ENCODE results near the gene PPP1R14D. TPM values are rescaled to one million over a fixed set of nuclear protein-coding genes. Genes with fewer than 3 reads are reported as not detected.

Gene PPP1R14D
- polyA plus RNA-seq, 1 donor from 2014 or later: not detected

GRCh38 chr15:40825661-40826422, 2.7 kb downstream of the PPP1R14D start:
- TF ChIP-seq POLR2AphosphoS5 (IDR thresholded peaks at IDR 0.05) (no peak), MXI1 (conservative IDR thresholded peaks at IDR 0.05; ENCODE audit: poor library complexity, severe bottlenecking) (no peak), REST (IDR thresholded peaks at IDR 0.05; ENCODE audit: borderline replicate concordance) (no peak), EP300 (conservative IDR thresholded peaks at IDR 0.05; ENCODE audit: poor library complexity, severe bottlenecking) (no peak), SMC3 (conservative IDR thresholded peaks at IDR 0.05; ENCODE audit: poor library complexity) (no peak), TAF1 (IDR thresholded peaks at IDR 0.05; ENCODE audit: low read depth) (no peak), RAD21 (conservative IDR thresholded peaks at IDR 0.05) (no peak)
- Histone ChIP-seq H3K9me2 (ENCODE audit: insufficient read depth, low read length) (no peaks in the 10 kb centered on the region), H3K36me3 (ENCODE audit: insufficient read depth, low read length) (no peaks in the 10 kb centered on the region), H3K4me2 (ENCODE audit: low read length) (no peak overlapping the region), H3K4me3 (ENCODE audit: low read length) (no peak overlapping the region), H3K79me2 (replicated peaks; ENCODE audit: insufficient read depth, low read length) (no peaks in the 10 kb centered on the region), H3K27ac (ENCODE audit: low read length) (no peak overlapping the region), H3K9me3 (ENCODE audit: low read length) (no peaks in the 10 kb centered on the region), H2AFZ (ENCODE audit: low read depth, low read length) (no peak overlapping the region), H3K9ac (ENCODE audit: low read length) (no peak overlapping the region), H3K27me3 (ENCODE audit: insufficient read depth, low read depth, low read length) (no peaks in the 10 kb centered on the region), H3F3A (ENCODE audit: insufficient read depth, low read length, poor library complexity, severe bottlenecking) (no peaks in the 10 kb centered on the region), H4K20me1 (ENCODE audit: insufficient read depth) (no peaks in the 10 kb centered on the region)

- Histone ChIP-seq H3K79me2 (replicated peaks; ENCODE audit: insufficient read depth, low read length) (no peaks in the 10 kb centered on the region), H3K27me3 (ENCODE audit: insufficient read depth, low read depth, low read length) (no peaks in the 10 kb centered on the region), H3K27ac (ENCODE audit: low read length) (no peak overlapping the region), H3K4me3 (ENCODE audit: low read length) (no peak overlapping the region), H3K4me2 (ENCODE audit: low read length) (no peak overlapping the region), H3K9ac (ENCODE audit: low read length) (no peak overlapping the region), H2AFZ (ENCODE audit: low read depth, low read length) (no peak overlapping the region), H4K20me1 (ENCODE audit: insufficient read depth) (no peaks in the 10 kb centered on the region), H3K36me3 (ENCODE audit: insufficient read depth, low read length) (no peaks in the 10 kb centered on the region), H3K9me3 (ENCODE audit: low read length) (no peaks in the 10 kb centered on the region), H3K9me2 (ENCODE audit: insufficient read depth, low read length) (no peaks in the 10 kb centered on the region), H3F3A (ENCODE audit: insufficient read depth, low read length, poor library complexity, severe bottlenecking) (no peaks in the 10 kb centered on the region)
- no peak for TF ChIP-seq SMC3 (conservative IDR thresholded peaks at IDR 0.05; ENCODE audit: poor library complexity)
- no peak for TF ChIP-seq POLR2AphosphoS5 (IDR thresholded peaks at IDR 0.05)
- TF ChIP-seq RAD21 (conservative IDR thresholded peaks at IDR 0.05): no peak
- no peak for TF ChIP-seq EP300 (conservative IDR thresholded peaks at IDR 0.05; ENCODE audit: poor library complexity, severe bottlenecking)
- TF ChIP-seq EZH2 (IDR thresholded peaks at IDR 0.05; ENCODE audit: borderline replicate concordance, insufficient read depth, low read length, poor library complexity, severe bottlenecking): no peak
- no peak for TF ChIP-seq CTCF (IDR thresholded peaks at IDR 0.05; ENCODE audit: poor library complexity, severe bottlenecking)
Observed at GRCh38 chr15:40823572-40824343, 4.8 kb downstream of the PPP1R14D start.

Measured in neural cell (in vitro differentiated cells).